Fibroblast of pulmonary artery (primary cell): ENCODE data around the gene HBM.
"Not testable (repeated sequence)": the region's sequence is repeated elsewhere in the genome, so short reads cannot be mapped to it uniquely, and the experiment has no call there.

ENCODE experiments used
- DNase-seq: peaks from one replicate; pipeline ENCODE4 v3.0.0-alpha.2; 2010; ENCODE audit warnings: low read depth
- H3K4me3 ChIP-seq: replicated peaks from 2 replicates; pipeline ENCODE4 v1.5.1; 2011; ENCODE audit warnings: low read depth, mild to moderate bottlenecking, control low read depth, low read length, moderate library complexity
- TF ChIP-seq, protein P1 (sequence below): IDR thresholded peaks from 2 replicates; pipeline ENCODE4 v1.5.1; 2011; ENCODE audit warnings: mild to moderate bottlenecking, control low read depth, low read length, inconsistent platforms; ENCODE audit errors: missing control alignments

The HBM gene

DNA sequence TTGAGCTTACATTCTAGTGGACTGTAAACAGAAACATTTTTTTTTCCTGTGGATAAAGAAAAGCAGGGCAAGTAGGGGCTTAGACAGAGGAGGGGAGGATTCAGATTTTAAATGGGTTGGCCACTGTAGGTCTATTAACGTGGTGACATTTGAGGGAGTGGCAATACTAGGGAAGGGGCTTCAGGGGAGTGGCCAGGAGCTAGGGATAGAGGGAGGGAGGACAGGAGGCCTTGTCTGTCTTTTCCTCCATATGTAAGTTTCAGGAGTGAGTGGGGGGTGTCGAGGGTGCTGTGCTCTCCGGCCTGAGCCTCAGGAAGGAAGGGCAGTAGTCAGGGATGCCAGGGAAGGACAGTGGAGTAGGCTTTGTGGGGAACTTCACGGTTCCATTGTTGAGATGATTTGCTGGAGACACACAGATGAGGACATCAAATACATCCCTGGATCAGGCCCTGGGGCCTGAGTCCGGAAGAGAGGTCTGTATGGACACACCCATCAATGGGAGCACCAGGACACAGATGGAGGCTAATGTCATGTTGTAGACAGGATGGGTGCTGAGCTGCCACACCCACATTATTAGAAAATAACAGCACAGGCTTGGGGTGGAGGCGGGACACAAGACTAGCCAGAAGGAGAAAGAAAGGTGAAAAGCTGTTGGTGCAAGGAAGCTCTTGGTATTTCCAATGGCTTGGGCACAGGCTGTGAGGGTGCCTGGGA, 6.5 kb upstream of the HBM start:
- DNase-seq = no peak
- H3K4me3 ChIP-seq = no peak overlapping the region
- TF ChIP-seq, protein P1, sequence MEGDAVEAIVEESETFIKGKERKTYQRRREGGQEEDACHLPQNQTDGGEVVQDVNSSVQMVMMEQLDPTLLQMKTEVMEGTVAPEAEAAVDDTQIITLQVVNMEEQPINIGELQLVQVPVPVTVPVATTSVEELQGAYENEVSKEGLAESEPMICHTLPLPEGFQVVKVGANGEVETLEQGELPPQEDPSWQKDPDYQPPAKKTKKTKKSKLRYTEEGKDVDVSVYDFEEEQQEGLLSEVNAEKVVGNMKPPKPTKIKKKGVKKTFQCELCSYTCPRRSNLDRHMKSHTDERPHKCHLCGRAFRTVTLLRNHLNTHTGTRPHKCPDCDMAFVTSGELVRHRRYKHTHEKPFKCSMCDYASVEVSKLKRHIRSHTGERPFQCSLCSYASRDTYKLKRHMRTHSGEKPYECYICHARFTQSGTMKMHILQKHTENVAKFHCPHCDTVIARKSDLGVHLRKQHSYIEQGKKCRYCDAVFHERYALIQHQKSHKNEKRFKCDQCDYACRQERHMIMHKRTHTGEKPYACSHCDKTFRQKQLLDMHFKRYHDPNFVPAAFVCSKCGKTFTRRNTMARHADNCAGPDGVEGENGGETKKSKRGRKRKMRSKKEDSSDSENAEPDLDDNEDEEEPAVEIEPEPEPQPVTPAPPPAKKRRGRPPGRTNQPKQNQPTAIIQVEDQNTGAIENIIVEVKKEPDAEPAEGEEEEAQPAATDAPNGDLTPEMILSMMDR = no peak

- DNase-seq, H3K4me3 ChIP-seq: not testable (repeated sequence)
Observed at GRCh38 chr16:160242-160641, 5.5 kb upstream of the HBM start.

GRCh38 chr16:160691-161190, 5.0 kb upstream of the HBM start:
- H3K4me3 ChIP-seq = no peak overlapping the region
- no peak for DNase-seq
- TF ChIP-seq, protein P1 = no peak

DNA sequence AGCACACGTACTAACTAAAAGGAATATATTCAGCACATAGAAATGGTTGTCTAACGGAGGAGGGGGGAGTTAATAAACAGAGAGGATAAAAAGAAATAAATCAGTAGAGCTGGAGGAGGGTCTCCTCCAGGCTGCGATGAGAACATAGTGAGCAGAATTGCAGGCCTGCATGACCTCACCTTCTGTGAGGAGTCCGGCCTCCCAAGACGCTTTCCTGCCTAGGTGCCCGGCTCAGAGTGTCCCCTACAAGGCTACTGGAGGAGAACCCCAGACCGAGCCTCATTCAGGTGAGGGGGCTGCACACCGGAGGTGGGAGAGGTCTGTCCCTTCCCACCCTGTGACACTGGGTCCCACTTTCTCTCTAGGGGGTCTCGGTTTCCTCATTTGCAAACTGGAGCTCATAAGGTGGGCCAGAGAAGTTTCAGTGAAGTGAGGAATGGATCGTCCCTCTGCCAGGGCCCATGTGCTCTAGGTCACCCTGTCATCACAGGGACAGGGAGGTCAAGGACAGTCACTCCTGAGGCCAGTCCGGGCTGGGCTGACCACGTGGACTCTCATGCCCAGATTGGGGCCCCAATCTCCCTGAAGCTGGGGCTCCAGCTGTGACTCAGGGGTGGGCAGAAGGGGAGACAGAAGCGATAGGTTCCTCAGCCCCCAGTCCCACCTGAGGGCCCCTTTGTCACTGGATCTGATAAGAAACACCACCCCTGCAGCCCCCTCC, 3.3 kb upstream of the HBM start:
- no peak for DNase-seq
- no peak overlapping the region for H3K4me3 ChIP-seq
- TF ChIP-seq, protein P1 = no peak

DNA sequence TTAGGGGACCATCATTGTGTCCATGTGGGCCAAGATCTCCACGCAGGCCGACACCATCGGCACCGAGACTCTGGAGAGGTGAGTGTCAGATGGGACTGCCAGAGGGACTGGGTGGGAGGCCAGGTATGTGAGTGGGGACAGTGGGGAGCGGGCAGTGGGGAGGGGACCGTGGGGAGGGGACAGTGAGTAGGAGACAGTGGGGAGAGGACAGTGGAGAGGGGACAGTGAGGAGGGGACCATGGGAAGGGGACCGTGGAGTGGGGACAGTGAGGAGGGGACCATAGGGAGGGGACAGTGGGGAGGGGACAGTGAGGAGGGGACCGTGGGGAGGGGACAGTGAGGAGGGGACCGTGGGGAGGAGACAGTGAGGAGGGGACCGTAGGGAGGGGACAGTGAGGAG, 2.6 kb upstream of the HBM start:
- not testable (repeated sequence) for H3K4me3 ChIP-seq, DNase-seq

GRCh38 chr16:163696-164095, 2.1 kb upstream of the HBM start:
- DNase-seq, H3K4me3 ChIP-seq: not testable (repeated sequence)

DNA sequence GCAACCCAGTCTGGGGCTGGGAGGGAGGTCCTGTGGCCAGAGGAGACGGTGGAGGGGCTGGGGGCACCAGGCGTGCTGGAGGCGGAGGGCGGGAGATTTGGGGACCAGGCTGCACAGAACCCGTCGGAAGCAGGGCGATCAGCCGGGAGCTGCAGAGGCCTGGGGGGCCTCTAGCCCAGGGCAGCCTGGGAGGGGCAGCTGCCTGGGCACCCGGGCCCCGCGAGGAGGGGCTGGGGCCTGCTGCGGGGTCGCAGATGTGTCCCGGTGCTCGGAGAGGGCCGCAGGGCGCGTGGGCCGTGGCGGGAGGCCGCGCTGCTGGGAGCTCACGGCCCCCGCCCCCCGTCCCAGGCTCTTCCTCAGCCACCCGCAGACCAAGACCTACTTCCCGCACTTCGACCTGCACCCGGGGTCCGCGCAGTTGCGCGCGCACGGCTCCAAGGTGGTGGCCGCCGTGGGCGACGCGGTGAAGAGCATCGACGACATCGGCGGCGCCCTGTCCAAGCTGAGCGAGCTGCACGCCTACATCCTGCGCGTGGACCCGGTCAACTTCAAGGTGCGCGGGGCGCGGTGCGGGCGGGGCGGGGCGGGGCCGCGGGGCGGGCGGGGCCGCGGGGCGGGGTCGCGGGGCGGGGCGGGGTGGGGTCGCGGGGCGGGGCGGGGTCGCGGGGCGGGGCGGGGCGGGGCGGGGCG, 1.5 kb upstream of the HBM start:
- not testable (repeated sequence) for DNase-seq, H3K4me3 ChIP-seq

GRCh38 chr16:164827-165538, 795 bp upstream of the HBM start:
- no peak overlapping the region for H3K4me3 ChIP-seq
- no peak for DNase-seq
- TF ChIP-seq, protein P1 = no peak
